ENCODE data around the gene POFUT2.

Gene POFUT2

GRCh38 chr21:45248301-45248892 lies 39.3 kb downstream of the POFUT2 start:
- DNase-seq (ENCODE audit: low spot score): no peak

GRCh38 chr21:45246386-45247320 lies 41.0 kb downstream of the POFUT2 start:
- DNase-seq (ENCODE audit: low spot score): no peak

- no peak for DNase-seq (ENCODE audit: low spot score)
These were observed 42.8 kb downstream of the POFUT2 start for GRCh38 chr21:45244799-45245340.

GRCh38 chr21:45243603-45244002 lies 44.1 kb downstream of the POFUT2 start:
- no peak for DNase-seq (ENCODE audit: low spot score)

- no peak for DNase-seq (ENCODE audit: low spot score)
These were observed 46.3 kb downstream of the POFUT2 start for GRCh38 chr21:45241357-45241756.

GRCh38 chr21:45237401-45237800 lies 50.3 kb downstream of the POFUT2 start:
- no peak for DNase-seq (ENCODE audit: low spot score)

GRCh38 chr21:45236481-45236880 lies 51.2 kb downstream of the POFUT2 start:
- no peak for DNase-seq (ENCODE audit: low spot score)

GRCh38 chr21:45235488-45235887 lies 52.2 kb downstream of the POFUT2 start:
- DNase-seq (ENCODE audit: low spot score): no peak

- no peak for DNase-seq (ENCODE audit: low spot score)
These were observed 52.7 kb downstream of the POFUT2 start for GRCh38 chr21:45234965-45235364.

GRCh38 chr21:45234127-45234526 lies 53.6 kb downstream of the POFUT2 start:
- DNase-seq (ENCODE audit: low spot score): no peak

GRCh38 chr21:45231705-45232104 lies 56.0 kb downstream of the POFUT2 start:
- DNase-seq (ENCODE audit: low spot score): no peak

- DNase-seq (ENCODE audit: low spot score): no peak
These were observed 58.9 kb downstream of the POFUT2 start for GRCh38 chr21:45228656-45229240.

- DNase-seq (ENCODE audit: low spot score): peak; percentile 90
These were observed 59.5 kb downstream of the POFUT2 start for GRCh38 chr21:45228171-45228641.

GRCh38 chr21:45227735-45228134 lies 60.0 kb downstream of the POFUT2 start:
- DNase-seq (ENCODE audit: low spot score): no peak

GRCh38 chr21:45226540-45227326 lies 61.0 kb downstream of the POFUT2 start:
- DNase-seq (ENCODE audit: low spot score): peak; percentile 44

GRCh38 chr21:45225741-45226327 lies 61.9 kb downstream of the POFUT2 start:
- DNase-seq (ENCODE audit: low spot score): no peak

- DNase-seq (ENCODE audit: low spot score): no peak
These were observed 62.5 kb downstream of the POFUT2 start for GRCh38 chr21:45225041-45225740.

GRCh38 chr21:45224189-45224938 lies 63.3 kb downstream of the POFUT2 start:
- DNase-seq (ENCODE audit: low spot score): no peak

GRCh38 chr21:45223236-45224185 lies 64.2 kb downstream of the POFUT2 start:
- DNase-seq (ENCODE audit: low spot score): no peak

All from kidney tubule cell (primary cell).